Activated gamma-delta T cell (primary cell): Measurements from ENCODE around the gene NRG2.

Experiments
- DNase-seq: peaks from one replicate; lab custom pipeline; 2025; lab: John Stamatoyannopoulos, UW

NRG2 gene

DNA sequence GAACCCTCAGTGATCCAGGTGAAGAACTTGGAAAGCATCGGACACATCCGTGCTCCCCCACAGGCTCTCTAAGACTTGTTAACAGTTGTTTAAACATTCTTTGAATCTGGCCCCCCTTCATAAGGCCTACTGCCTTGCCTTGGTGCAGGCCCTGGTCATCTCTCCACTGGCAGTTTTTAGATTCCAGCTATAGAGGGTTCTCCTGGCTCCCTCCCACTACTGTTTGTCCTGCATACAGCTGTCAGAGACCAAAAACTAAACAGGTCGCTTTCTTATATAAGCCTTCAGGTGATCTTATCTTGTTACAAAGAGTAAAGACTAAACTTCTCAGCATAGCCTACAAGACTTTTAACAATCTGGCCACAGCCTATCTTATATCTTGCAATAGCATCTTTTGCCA, 32.3 kb downstream of the NRG2 start:
- DNase-seq: no peak

DNA sequence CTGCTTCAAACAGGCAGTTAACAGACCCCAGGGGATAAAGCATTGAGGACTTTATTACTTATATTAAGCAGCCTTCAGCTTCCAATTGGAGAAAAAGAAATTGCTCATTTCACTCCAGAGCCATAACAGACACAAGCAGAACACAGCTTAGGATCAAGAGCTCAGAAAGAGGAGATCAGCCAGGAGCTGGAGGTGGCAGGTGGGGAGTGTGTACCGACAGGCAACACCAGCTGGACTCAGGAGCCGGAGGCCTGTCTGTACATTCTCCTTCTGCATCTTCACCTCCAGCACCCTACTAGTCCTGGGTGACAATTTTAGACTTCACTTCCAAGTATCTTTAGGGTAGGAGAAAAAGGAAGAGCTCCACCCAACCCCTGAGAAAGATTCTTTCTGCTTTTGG, 35.8 kb downstream of the NRG2 start:
- no peak for DNase-seq

DNA sequence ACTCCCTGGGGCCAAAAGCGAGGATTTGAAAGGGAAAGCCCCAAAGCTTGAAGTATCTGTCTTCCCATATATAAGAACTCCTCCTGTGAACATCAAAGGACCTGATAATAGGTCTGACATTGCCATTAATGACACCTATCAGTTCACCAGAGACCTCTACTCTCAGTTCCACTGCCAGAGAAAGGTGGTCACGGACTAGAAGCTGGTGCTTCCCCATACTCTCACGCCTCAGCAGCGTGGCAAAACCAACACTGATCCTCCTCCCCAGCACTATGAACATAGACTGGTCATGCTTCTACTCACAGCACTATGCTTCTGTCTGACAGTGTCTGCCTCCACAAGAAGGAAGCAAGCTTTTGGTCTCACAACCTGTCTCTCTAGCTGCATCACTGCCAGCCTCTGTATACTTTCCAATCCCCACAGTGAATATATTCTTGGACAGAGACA, 37.9 kb downstream of the NRG2 start:
- no peak for DNase-seq

DNA sequence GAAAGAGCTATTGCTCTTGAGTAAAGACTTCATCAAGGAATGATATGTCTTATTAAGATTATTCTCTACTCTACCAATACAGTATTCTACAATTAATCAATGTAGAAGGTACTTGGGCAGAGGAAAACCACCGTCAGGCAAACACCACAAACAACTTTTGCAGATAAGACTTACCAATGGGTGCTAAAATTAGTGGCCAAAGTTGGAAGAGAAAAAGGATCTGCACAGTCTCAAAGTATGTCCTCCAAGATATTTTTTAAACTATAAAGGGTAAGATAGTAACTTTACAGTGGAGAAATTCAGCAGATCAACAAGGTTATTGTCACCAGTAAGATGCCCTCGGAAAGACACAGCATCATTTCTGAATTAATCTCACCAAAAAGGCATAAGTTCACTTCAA, 38.9 kb downstream of the NRG2 start:
- no peak for DNase-seq

DNA sequence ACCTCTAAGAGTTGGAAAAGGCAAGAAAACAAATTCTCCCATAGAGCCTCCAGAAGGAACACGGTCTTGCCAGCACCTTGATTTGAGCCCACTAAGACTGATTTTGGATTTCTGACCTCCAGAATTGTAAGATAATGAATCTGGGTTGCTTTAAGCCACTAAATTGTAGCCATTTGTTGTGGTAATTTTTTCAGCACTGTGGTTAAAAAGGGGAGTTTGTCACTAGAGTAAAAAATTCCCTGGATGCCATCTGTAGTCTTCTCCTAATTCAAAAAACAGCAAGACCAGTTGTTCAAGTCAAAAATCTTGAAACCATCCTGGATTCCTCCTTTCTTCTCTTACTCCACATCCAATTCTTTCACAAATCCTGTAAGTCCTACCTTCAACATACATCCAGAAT, 39.6 kb downstream of the NRG2 start:
- DNase-seq: no peak

DNA sequence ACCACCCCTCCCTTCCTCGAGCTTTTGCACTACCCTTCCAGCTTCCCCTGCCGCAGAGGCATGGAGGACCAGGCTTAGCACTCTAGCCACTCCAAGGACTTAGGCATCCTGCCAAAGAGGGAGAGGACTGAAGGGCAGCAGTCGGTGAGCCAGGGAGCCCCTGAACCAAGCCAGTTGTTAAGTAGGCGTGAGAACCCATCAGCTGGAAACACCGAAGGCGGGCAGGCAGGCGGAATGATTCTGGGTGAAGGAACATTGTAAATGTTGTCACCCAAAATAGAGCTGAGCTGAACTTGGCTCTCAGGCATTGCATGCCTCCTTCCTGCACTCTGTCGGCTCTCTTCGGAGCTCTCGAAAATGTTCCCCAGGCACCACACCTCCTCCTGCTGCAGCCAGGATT, 42.8 kb downstream of the NRG2 start:
- no peak for DNase-seq

DNA sequence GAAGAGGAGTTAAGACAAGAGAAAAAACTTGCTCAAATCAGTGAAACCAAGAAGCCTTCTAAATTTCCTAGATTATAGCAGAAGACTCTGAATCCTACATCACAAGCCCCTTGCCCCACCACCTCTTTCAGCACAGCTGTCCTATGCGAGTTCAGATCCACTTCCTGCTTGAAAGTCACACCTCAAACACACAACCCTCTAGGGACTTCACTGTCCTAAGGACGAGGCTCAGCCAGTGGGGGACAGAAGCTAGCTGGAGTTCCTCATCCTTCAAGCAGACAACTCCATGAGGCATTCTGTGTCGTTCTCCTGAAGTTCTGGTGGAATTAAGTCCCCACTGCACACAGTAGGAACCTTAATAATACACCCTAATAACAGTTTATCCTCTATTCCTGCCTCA, 44.3 kb downstream of the NRG2 start:
- DNase-seq: no peak

DNA sequence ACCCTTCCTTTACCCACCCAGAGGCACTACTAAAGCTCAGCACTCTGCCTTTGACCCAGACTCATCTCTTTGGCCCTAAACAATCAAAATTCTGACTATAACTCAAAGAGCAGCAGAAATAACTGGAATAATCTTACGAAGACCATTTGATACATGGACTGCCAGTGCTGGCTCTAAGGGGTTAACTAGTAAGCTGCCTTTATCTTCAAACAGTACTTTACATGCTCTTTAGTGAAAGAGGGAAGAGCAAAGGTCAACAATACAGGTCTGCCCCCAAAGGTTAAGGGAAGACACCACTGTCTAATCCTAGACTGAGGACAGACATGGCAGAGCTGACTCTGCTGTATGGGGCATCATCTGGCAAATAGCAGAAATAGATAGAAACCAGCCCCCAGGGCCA, 45.8 kb downstream of the NRG2 start:
- DNase-seq: no peak

DNA sequence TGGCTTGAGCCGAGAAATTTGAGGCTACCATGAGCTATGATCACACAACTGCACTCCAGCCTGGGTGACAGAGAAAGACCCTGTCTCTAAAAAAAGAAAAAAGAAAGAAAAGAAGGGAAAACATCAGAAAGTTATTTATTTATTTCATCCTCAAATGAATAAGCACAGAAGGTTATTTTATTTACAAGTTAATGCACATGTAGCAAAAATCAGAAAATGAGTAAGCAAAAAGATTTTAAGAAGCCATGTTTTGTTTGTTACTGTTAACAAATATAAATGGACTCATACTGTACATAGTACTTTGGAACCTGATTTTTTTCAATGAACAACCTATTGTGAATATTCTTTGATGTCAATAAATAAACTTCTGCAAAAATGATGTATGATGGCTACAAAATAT, 47.2 kb downstream of the NRG2 start:
- no peak for DNase-seq

DNA sequence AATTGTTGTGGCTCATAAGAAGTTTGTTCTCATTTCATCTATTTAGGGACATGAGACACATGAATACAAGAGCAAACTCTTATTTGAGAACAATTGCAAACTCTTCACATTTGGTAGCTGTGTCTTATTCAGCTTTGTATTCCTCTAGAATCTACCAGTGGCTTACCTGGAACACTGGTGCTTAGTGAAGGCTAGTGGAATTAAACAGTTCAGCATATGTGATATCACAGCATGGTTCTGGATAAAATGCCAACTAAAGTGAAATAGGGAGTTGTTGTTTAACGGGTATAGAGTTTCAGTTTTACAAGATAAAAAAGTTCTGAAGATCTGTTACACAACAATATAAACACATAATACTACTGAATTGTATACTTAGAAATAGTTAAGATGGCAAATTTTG, 48.9 kb downstream of the NRG2 start:
- DNase-seq: no peak

DNA sequence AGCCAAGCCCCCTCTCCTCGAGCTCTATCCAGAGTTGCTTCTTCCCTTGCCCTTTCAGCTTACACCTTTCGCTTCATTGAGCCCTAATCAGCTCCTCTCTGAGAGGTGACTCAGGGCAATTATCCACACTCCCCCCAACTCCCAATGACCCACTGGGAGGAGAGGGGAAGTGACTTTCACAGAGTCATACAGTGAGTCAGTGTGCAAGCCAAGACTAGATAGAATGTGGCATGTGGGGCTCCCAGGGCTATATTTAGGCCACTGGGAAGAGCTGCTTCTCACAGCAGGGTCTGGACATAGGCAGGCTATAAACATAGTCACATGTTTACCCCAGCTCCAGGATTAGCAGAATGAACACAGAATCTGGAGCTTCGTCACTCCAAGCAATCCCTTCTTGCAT, 57.4 kb downstream of the NRG2 start:
- DNase-seq: no peak

DNA sequence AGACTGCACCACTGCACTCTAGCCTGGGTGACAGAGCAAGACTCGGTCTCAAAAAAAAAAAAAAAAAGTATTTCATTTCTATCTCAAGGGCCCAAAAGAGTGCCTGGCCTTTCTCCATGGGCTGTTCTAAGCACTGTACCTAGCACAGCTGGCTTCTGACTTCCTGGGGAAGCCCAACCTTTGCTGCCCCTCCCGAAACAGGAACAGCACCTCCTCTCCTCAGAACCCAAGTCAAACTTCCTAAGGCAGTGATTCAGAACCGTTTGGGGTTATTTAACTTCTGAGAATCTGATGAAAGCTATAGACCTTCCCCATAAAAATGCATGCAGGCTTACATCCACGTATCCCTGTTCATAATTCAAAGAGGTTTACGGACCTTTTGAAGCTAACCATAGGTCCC, 57.8 kb downstream of the NRG2 start:
- DNase-seq: no peak

DNA sequence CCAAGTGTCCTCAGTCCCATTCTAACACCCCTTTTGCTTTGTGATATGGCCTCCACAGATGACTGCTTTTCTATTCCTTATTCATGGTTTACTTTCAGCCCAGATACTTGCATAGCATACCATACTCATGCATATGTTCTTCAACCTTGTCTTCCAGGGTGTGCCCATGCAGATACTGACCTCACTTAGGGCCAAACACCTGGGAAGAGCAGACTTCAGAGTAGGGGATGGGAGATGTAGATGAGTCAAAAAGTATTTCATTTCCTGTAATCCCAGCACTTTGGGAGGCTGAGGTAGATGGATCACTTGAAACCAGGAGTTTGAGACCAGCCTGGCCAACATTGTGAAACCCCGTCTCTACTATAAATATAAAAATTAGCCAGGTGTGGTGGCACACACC, 58.3 kb downstream of the NRG2 start:
- no peak for DNase-seq

DNA sequence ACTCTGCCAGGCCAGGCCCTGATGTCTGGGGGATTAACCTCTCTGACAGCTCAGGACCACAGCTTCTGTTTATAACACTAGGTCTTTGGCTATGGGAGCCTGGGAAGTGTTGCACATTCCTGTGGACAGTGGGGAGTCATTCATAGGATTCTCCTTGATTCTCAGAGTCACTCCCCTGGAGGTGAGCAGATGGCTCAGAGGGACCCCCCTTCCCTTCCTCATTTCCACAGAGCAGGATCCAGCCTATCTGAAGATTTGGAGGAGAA, 60.2 kb downstream of the NRG2 start:
- no peak for DNase-seq

DNA sequence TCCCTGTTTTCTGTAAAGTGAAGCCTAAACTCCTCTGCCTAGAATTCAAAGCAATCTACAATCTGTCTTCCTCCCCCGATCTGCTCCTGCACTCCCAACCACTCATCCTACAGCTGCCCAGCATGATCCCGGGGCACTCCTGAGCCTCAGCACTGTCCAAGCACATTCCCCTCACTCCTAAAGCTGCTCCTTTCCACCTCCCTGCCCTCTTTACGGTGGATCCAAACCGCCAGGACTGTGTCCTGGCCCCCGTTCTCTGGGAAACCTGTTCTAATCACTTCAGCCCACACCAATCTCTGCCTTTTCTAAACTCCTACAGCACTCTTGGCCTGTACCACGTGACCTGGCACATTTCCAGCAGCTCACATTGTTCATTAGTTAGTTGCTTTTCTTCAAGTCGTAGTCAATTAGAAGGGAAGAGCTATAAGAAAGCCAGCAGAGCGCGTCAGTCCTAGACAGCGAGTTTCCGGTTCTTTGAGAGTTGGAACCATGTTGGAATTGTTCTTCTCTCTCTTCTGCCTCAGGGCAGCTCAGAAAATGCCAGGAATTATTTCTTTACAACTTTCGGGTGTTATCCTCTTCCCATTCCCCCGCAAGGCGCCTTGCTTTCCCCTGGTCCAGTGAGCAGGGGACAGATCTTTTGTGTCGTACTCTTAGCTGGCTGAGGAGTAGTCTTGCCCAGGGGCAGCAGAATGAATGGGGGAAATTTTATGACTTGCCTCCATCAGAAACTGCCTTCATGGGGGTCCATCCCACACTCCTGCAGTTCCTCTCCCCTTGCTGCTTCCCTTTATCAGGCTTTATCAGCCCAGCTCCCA, 60.7 kb downstream of the NRG2 start:
- no peak for DNase-seq

DNA sequence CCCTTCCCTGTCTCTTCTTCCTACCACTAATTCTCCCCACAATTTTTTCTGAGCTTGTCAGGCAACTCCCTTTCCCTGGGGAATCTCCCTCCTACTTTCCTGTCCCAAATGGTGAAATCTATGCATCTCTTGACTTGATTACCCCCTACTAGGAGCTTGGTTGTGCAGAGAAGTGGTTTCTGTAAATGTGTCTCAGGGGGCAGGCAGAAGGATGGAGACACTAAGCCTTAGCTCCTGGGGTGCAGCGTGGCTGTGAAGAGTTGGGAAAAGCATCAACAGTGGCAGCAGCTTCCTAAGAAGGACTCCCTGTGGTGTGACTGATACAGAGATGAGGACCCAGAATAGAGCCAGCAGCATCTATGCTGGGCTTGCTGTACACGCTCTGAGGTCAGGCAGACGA, 62.3 kb downstream of the NRG2 start:
- DNase-seq: no peak

DNA sequence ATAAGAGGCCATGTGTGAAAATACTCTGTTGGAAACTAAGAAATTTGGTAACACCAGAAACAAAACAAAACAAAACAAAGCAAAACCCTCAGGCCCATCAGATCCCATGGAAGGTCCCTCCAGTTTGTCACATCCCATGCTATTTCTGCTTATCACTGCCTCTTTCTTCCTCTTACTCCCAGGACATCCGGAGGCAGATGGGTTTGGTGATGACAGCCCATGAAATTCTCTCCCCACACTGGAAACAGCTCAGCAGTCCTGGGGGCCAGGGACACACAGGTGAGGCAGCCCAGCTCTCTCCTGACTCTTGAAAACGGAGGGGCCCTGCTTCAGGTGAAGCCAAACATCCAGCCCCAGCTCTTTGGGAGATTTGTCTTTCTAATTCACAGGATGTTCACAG, 63.2 kb downstream of the NRG2 start:
- DNase-seq: no peak

DNA sequence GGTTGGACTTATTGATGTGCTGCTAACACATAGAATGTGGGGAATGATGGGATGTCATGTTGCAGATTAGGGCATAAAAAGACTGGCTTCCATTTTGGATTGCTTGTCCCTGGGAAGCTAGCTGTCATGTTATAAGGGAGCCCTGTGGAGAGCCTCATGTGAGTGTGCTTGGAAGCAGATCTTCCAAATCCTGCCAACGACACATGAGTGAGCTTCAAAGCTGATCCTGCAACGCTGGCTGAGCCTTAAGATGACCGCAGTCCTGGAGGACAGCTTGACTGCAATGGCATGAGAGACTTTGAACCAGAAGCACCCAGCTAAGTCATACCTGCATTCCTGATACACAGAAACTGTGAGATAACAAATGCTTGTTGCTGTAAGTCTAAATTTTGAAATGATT, 63.6 kb downstream of the NRG2 start:
- DNase-seq: no peak

DNA sequence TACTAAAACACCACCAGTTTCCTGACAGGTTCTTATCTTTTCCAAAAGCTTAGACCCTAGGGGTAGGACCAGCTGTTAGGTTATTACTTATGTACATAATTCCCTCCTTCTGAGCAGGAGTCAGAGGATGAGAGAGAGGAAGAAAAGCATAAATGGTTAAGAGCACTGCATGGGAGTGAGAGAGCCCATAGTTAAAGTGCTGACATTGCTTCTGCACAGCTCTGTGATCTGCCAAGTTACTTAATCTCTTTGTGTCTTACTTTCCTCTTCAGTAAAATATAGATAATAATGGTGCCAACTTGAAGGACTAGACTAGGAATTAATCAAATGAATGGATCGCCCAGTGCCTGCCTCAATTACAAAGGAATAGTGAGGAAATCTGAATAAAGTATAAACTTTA, 66.4 kb downstream of the NRG2 start:
- DNase-seq: no peak

DNA sequence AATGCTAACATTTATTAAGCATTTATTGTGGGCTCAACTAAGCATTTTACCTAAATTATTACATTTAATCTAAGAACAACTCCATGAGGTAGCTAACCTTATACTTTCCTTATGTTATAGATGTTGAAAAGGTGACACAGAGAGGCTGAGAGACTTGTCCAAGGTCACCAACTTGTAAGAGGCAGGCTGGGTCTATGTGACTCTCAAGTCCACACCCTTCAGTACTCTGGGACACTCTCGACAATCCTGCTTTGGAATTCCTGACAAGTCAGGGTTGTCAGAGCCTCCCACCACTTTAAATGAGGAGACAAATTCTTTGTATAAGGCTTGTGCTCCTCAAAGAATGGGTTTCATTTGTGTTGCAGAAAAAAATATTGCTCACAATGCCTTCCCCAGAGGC, 67.2 kb downstream of the NRG2 start:
- no peak for DNase-seq

DNA sequence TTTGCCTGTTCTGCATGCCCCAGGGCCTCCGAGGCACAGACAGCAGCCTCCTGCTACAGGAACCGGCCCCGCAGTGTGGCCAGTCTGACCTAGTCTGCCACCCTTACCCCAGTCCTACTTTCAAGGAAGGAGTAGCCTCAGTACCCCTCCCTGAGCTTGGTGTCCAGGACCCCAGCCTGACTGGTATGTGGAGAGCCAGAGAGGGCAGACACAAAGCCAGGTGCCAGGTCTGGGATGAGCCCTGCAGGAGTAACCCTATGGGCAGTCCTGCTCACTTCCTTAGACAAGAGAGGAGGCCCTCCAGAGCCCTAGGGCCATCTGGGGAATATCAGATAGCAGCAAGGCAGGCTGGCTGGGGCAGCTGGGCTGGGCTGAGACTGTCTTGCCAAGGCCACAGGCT, 67.8 kb downstream of the NRG2 start:
- no peak for DNase-seq

DNA sequence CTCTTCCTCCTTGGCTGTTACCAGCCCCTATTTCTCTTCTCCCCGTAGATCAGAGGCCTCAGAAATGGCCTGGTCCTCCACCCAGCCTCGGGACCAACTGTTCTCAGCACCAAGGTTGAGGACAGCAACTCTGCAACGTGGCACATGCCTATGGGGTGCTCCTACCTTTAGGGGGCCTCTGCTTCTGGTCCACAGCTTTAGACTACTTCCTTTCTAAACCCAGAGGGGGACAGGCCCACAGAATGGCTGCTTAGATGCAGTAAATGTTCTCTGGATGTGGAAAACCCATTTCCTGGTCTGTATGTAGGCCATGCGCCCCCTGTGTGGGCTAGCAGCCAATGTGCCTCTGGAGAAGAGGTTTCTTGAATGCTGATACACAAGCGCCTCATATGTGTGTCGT, 68.4 kb downstream of the NRG2 start:
- no peak for DNase-seq

DNA sequence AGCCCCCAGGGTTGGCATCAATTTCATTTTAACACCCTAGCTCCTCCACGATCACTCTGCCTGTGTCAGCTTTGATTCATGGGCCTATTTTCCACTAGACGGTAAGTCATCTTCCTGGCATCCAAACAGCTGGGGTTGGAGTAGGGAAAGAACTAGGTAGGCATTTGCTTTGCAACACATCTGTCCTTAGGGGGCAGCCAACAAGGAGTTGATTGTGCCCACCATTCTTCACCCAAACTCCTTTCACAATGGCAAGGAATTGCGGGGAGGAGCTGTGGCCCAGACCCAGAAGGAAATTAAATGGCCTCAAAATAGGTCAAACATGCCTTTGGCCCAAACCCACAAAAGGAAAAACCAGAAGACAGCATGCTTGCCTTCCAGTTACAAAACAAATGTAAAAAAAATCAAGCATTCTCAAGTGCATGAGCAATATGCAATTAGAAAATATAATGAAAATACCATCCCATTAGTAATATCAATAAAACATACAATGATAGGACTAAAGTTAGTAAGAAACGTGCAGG, 71.8 kb downstream of the NRG2 start:
- no peak for DNase-seq

DNA sequence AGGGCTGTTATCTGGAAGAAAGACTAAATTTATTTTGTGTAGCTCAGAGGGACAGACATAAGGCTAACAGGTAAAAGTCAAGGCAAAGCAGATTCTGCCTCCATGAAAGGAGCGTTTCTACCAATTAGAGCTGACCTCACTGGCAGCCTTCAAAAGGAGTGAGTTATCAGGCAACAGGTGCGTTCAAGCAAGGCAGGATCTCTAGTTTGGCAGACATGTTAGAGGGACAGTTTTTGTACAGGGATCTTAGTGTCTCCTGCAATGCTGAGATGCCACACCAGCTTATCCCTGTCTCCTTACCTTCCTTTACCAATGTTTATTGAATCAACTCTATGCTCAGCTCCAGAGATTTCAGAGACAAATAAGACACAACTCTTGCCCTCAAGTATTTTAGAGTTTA, 73.8 kb downstream of the NRG2 start:
- no peak for DNase-seq
